Endodermal cell (in vitro differentiated cells): ENCODE results near the gene ARHGAP42. TPM values are rescaled to one million over a fixed set of nuclear protein-coding genes. Genes with fewer than 3 reads are reported as not detected.

Source experiments
- DNase-seq: peaks from one replicate; pipeline ENCODE4 v3.0.0-alpha.2; 2017
- H3K27ac ChIP-seq: 2 replicates; pipeline ENCODE4 v1.5.1; 2013; ENCODE audit warnings: mild to moderate bottlenecking, low read depth, low read length, moderate library complexity
- H3K27me3 ChIP-seq: 2 replicates; pipeline ENCODE4 v1.6.1; 2013; ENCODE audit warnings: mild to moderate bottlenecking, low read length, moderate library complexity; ENCODE audit not compliant: insufficient read depth, control insufficient read depth, poor library complexity, severe bottlenecking
- H3K36me3 ChIP-seq: 2 replicates; pipeline ENCODE4 v1.7.0; 2013; ENCODE audit warnings: mild to moderate bottlenecking, low read length, moderate library complexity; ENCODE audit not compliant: control insufficient read depth, insufficient read depth
- H3K4me1 ChIP-seq: one replicate; pipeline ENCODE4 v1.7.0; 2013; ENCODE audit warnings: low read length; ENCODE audit not compliant: control insufficient read depth, insufficient read depth
- H3K4me3 ChIP-seq: 2 replicates; pipeline ENCODE4 v1.5.1; 2013; ENCODE audit warnings: mild to moderate bottlenecking, low read length, moderate library complexity
- H3K9ac ChIP-seq: 2 replicates; pipeline ENCODE4 v1.6.1; 2013; ENCODE audit warnings: mild to moderate bottlenecking, low read length, moderate library complexity; ENCODE audit not compliant: poor library complexity, severe bottlenecking; ENCODE audit errors: extremely low read depth
- H3K9me3 ChIP-seq: 2 replicates; pipeline ENCODE4 v1.6.1; 2013; ENCODE audit warnings: mild to moderate bottlenecking, low read length, moderate library complexity; ENCODE audit not compliant: control insufficient read depth
- H3K27ac Mint-ChIP-seq: 2 replicates; pipeline ENCODE4 v1.8.0; 2020; ENCODE audit warnings: mixed read lengths
- H3K27me3 Mint-ChIP-seq: 2 replicates; pipeline ENCODE4 v1.8.0; 2021; ENCODE audit warnings: mild to moderate bottlenecking, mixed read lengths; ENCODE audit not compliant: insufficient read depth
- H3K36me3 Mint-ChIP-seq: 2 replicates; pipeline ENCODE4 v1.8.0; 2020; ENCODE audit warnings: low read depth, mixed read lengths
- H3K4me1 Mint-ChIP-seq: 2 replicates; pipeline ENCODE4 v1.8.0; 2020; ENCODE audit warnings: mixed read lengths
- H3K4me3 Mint-ChIP-seq: 2 replicates; pipeline ENCODE4 v1.8.0; 2020; ENCODE audit warnings: mild to moderate bottlenecking, moderate library complexity, mixed read lengths
- H3K9me3 Mint-ChIP-seq: 2 replicates; pipeline ENCODE4 v1.8.0; 2020; ENCODE audit warnings: mild to moderate bottlenecking, mixed read lengths
- WGBS, 2 experiments: methylation state at CpG; one replicate each; pipeline versions ENCODE4 v1.1.5 to v1.1.7; 2013; ENCODE audit warnings: missing lambda C conversion rate in 2 of 2, mixed read lengths in 1 of 2; ENCODE audit not compliant: insufficient coverage in 1 of 2, insufficient read length in 1 of 2; 5-methylcytosine and 5-hydroxymethylcytosine counted together
- total RNA-seq, 2 donors: library from RNA; stranded (reverse); fragmentation: NEBNext Ultra II Directional in 1 of 2; extraction: Animal tissue kit (Norgen Biotek cat#: 25700) in 1 of 2; gene quantifications; 2 replicates in 1 of 2; 3 replicates in 1 of 2; pipeline ENCODE4 v1.2.1, GENCODE V29; 2021
- TF ChIP-seq, protein P1 (sequence below): fragments of 200-600 bp; sonication (generic); conservative IDR thresholded peaks from 2 replicates; pipeline ENCODE4 v1.5.0; 2021; ENCODE audit warnings: antibody characterized with exemption, mild to moderate bottlenecking

ARHGAP42 gene
- total RNA-seq, 2 donors from 2014 or later: 164 to 176 TPM

DNA sequence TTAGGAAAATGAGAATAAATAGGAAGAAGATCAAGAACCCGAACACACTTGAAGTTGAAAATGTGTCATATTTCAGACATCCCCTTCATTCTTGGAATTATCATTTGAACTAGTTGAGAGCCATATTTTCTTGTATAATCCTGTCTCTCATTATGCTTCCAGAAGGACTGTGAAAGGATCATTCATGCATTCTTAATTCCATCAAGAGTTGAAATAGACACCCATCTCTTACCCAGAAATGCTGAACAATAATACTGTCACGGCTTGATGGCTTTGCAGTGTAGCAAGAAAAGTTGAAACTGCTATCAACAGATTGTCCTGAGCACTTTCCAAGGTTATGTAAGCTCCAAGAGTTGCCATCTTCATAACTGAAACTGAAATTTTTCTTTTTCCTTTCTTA is 79.7 kb downstream of the ARHGAP42 start:
- H3K27me3 Mint-ChIP-seq: no peaks in the 10 kb centered on the region
- TF ChIP-seq, protein P1, sequence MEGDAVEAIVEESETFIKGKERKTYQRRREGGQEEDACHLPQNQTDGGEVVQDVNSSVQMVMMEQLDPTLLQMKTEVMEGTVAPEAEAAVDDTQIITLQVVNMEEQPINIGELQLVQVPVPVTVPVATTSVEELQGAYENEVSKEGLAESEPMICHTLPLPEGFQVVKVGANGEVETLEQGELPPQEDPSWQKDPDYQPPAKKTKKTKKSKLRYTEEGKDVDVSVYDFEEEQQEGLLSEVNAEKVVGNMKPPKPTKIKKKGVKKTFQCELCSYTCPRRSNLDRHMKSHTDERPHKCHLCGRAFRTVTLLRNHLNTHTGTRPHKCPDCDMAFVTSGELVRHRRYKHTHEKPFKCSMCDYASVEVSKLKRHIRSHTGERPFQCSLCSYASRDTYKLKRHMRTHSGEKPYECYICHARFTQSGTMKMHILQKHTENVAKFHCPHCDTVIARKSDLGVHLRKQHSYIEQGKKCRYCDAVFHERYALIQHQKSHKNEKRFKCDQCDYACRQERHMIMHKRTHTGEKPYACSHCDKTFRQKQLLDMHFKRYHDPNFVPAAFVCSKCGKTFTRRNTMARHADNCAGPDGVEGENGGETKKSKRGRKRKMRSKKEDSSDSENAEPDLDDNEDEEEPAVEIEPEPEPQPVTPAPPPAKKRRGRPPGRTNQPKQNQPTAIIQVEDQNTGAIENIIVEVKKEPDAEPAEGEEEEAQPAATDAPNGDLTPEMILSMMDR: no peak
- 83 to 94% methylated on average over 2 of the region's 2 CpGs for WGBS, 2 experiments
- H3K27me3 ChIP-seq: no peaks in the 10 kb centered on the region
- no peak for DNase-seq
- no peak overlapping the region for H3K27ac ChIP-seq
- no peaks in the 10 kb centered on the region for H3K9me3 ChIP-seq
- no peak overlapping the region for H3K27ac Mint-ChIP-seq
- peaks cover 23% of the 10 kb centered on the region for H3K36me3 Mint-ChIP-seq
- peaks cover 32% of the 10 kb centered on the region for H3K4me1 Mint-ChIP-seq
- no peak overlapping the region for H3K4me3 Mint-ChIP-seq
- no peaks in the 10 kb centered on the region for H3K9me3 Mint-ChIP-seq
- H3K4me3 ChIP-seq: no peak overlapping the region
- H3K9ac ChIP-seq: no peak overlapping the region
- H3K4me1 ChIP-seq: peaks cover 2% of the 10 kb centered on the region
- H3K36me3 ChIP-seq: peaks cover 40% of the 10 kb centered on the region

DNA sequence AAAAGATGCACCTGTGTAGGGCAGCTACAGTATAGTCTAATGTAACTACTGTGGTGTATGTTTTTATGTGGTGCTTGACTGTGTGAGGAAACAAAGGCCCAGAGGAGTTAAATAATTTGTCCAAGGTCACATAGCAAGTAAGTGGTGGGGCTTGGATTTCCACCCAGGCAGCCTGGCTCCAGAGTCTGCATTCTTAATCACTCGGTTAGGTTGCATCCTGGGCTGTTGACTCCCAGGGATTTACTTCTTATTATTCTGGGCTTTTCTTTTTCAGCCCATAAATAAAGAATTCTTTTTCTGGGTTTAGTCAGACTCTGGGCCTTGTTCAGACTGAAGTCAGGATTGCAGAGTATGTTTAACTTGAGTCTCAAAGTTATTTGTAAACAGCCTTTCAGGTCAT is 82.1 kb downstream of the ARHGAP42 start:
- H3K36me3 Mint-ChIP-seq: peaks cover 32% of the 10 kb centered on the region
- no peaks in the 10 kb centered on the region for H3K9me3 Mint-ChIP-seq

DNA sequence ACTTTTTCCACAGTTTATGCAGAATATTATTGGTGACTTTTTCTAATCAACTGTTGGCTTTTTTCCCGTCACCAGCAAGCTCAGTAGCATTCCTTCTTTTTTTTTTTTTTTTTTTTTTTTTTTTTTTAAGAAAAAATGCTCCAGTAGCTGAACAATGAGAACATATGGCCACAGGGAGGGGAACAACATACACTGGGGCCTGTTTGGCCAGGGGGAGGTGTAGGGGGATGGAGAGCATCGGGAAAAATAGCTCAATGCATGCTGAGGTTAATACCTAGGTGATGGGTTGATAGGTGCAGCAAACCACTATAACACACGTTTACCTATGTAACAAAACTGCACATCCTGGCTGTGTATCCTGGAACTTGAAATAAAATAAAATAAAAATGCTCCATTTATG is 82.5 kb downstream of the ARHGAP42 start:
- Histone ChIP-seq H3K36me3 (peaks cover 57% of the 10 kb centered on the region), H3K27me3 (no peaks in the 10 kb centered on the region), H3K27ac (no peak overlapping the region), H3K9me3 (no peaks in the 10 kb centered on the region), H3K4me3 (no peak overlapping the region), H3K9ac (no peak overlapping the region), H3K4me1 (peaks cover 4% of the 10 kb centered on the region)
- TF ChIP-seq, protein P1: no peak
- DNase-seq: no peak
- Mint-ChIP-seq H3K27me3 (no peaks in the 10 kb centered on the region), H3K4me3 (no peak overlapping the region), H3K27ac (no peak overlapping the region), H3K36me3 (peaks cover 36% of the 10 kb centered on the region), H3K9me3 (no peaks in the 10 kb centered on the region), H3K4me1 (peaks cover 42% of the 10 kb centered on the region)
- WGBS, 2 experiments: 50% methylated on average over 2 of the region's 3 CpGs; no CpG with 5 or more reads in 1 of the 2 experiments

More for the DNA sequence above, 82.1 kb downstream of the ARHGAP42 start:
- Histone ChIP-seq H3K9ac (no peak overlapping the region), H3K27ac (no peak overlapping the region), H3K4me1 (peaks cover 6% of the 10 kb centered on the region), H3K27me3 (no peaks in the 10 kb centered on the region), H3K36me3 (peaks cover 52% of the 10 kb centered on the region), H3K9me3 (no peaks in the 10 kb centered on the region), H3K4me3 (no peak overlapping the region)
- WGBS, 2 experiments: 50% methylated on average over 1 of the region's 1 CpG; no CpG with 5 or more reads in 1 of the 2 experiments
- H3K27me3 Mint-ChIP-seq: no peaks in the 10 kb centered on the region
- peaks cover 42% of the 10 kb centered on the region for H3K4me1 Mint-ChIP-seq
- TF ChIP-seq, protein P1: no peak
- no peak for DNase-seq
- no peak overlapping the region for H3K27ac Mint-ChIP-seq
- no peak overlapping the region for H3K4me3 Mint-ChIP-seq
